Small intestine (tissue), 7 donors: Measurements from ENCODE around the gene DNTT. TPM values are rescaled to one million over a fixed set of nuclear protein-coding genes. Genes with fewer than 3 reads are reported as not detected.

Source experiments
- DNase-seq, 2 donors: peaks; one replicate each; pipeline versions ENCODE4 v3.0.0 to v3.0.0-alpha.2; 2013
- FAIRE-seq: peaks from 2 replicates; lab custom pipeline; 2012; peaks lifted over from hg19 to GRCh38; lab: Jason Lieb, UNC
- H3K27ac ChIP-seq, 3 donors: one replicate each; pipeline ENCODE4 v1.5.1; 2013; ENCODE audit warnings: low read length in 2 of 3, mild to moderate bottlenecking in 2 of 3, control low read depth in 1 of 3, inconsistent platforms in 1 of 3, low read depth in 1 of 3, moderate library complexity in 1 of 3
- H3K27me3 ChIP-seq, 3 donors: one replicate each; pipeline ENCODE4 v1.6.1; 2013; ENCODE audit warnings: low read length in 3 of 3, inconsistent platforms in 1 of 3; ENCODE audit not compliant: control insufficient read depth in 3 of 3, insufficient read depth in 3 of 3
- H3K36me3 ChIP-seq, 3 donors: one replicate each; pipeline ENCODE4 v1.6.1; 2013; ENCODE audit warnings: low read length in 3 of 3, inconsistent platforms in 1 of 3, low read depth in 1 of 3, mild to moderate bottlenecking in 1 of 3, moderate library complexity in 1 of 3; ENCODE audit not compliant: control insufficient read depth in 3 of 3, insufficient read depth in 2 of 3
- H3K4me1 ChIP-seq, 3 donors: one replicate each; pipeline ENCODE4 v1.6.1; 2013; ENCODE audit warnings: low read length in 2 of 3, inconsistent platforms in 1 of 3, low read depth in 1 of 3, mild to moderate bottlenecking in 1 of 3, moderate library complexity in 1 of 3; ENCODE audit not compliant: control insufficient read depth in 3 of 3, insufficient read depth in 2 of 3
- H3K4me3 ChIP-seq, 3 donors: one replicate each; pipeline ENCODE4 v1.5.1; 2013; ENCODE audit warnings: low read length in 3 of 3, control low read depth in 1 of 3, inconsistent platforms in 1 of 3, low read depth in 1 of 3, mild to moderate bottlenecking in 1 of 3, moderate library complexity in 1 of 3
- H3K9me3 ChIP-seq, 2 donors: one replicate each; pipeline ENCODE4 v1.6.1; 2013; ENCODE audit warnings: low read depth in 1 of 2, low read length in 1 of 2; ENCODE audit not compliant: control insufficient read depth in 2 of 2, insufficient read depth in 1 of 2
- WGBS, 3 donors: extraction: QIAGEN DNeasy Blood & Tissue Kit; methylation state at CpG; one replicate each; pipeline ENCODE4 v1.1.7; 2013; 5-methylcytosine and 5-hydroxymethylcytosine counted together
- polyA plus RNA-seq, 4 donors: library from polyadenylated mRNA; stranded (reverse) in 3 of 4; unstranded in 1 of 4; fragments of 200-250 nt in 3 of 4; fragments of 120-200 nt in 1 of 4; gene quantifications; one replicate each; pipeline versions ENCODE4 v1.2.1 to v1.2.3, GENCODE V29; 2013
- donor health status: healthy with polysubstance abuse.
- donor health status: control.
- donor health status: control.
- donor health status: Bipolar disorder and iron deficiency.
- donor health status: healthy.

Gene DNTT
- polyA plus RNA-seq, 4 donors, result 0.16 TPM; not detected in 3

DNA sequence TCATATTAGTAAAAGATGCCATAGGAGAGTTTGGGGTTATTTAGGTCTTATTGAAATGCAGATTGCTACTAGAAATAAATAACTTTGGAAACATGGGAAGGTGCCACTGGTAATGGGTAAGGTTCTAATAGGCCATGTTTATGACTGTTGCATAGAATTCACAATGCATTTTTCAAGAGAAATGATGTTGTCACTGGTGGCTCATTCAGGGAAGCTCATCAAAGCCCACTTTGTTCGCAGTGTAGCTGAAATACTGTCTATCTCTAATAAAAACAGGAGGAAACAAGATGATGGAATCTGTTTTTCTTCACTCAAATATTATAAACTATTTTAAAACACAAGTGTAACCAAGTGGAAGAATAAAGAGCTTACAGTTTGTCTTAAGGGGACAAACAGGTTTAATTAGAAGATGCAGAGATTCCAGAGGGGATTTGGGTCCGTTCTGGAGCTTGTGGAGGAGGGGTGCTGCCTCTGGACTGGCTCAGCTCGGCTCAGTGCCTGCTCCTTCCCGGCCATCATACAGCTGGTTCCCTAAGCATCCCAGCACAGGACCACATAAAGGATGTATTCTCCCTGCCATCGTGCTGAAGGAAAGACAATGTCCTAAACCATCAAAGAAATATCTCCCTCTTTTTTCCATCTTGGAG, 34.2 kb downstream of the DNTT start:
- Histone ChIP-seq H3K27me3 (no peaks in the 10 kb centered on the region), H3K4me1 (no peaks in the 10 kb centered on the region), H3K9me3 (no peaks in the 10 kb centered on the region), H3K36me3 (no peaks in the 10 kb centered on the region), H3K4me3 (no peak overlapping the region), H3K27ac (no peak overlapping the region)
- FAIRE-seq (no peak), DNase-seq (no peak)
- 57 to 63% (median 58%) methylated on average over 5 of the region's 5 CpGs for WGBS, 3 donors

DNA sequence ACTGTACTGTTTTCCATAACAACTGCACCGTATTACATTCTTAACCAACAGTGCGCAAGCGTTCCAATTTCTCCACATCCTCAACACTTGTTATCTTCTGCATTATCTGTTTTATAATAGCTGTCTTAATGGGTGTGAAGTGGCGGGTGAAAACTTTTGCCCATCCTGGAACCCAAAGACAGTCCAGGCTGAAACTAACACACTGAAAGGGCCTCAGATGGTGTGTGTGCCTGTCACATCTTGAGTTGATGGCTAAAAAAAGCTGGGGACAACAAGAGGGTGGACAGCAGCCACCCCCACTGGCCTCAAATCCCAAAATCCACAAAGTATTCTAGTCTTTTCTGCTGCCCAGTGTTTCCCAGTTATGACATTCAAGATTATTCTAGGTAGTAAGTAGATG, 35.1 kb downstream of the DNTT start:
- H3K4me1 ChIP-seq, result no peaks in the 10 kb centered on the region
- FAIRE-seq (no peak), DNase-seq (no peak)
- no peaks in the 10 kb centered on the region for H3K27me3 ChIP-seq
- 91 to 94% (median 94%) methylated on average over 4 of the region's 4 CpGs for WGBS, 3 donors
- no peaks in the 10 kb centered on the region for H3K9me3 ChIP-seq
- no peak overlapping the region for H3K27ac ChIP-seq
- no peak overlapping the region for H3K4me3 ChIP-seq
- H3K36me3 ChIP-seq, result no peaks in the 10 kb centered on the region

DNA sequence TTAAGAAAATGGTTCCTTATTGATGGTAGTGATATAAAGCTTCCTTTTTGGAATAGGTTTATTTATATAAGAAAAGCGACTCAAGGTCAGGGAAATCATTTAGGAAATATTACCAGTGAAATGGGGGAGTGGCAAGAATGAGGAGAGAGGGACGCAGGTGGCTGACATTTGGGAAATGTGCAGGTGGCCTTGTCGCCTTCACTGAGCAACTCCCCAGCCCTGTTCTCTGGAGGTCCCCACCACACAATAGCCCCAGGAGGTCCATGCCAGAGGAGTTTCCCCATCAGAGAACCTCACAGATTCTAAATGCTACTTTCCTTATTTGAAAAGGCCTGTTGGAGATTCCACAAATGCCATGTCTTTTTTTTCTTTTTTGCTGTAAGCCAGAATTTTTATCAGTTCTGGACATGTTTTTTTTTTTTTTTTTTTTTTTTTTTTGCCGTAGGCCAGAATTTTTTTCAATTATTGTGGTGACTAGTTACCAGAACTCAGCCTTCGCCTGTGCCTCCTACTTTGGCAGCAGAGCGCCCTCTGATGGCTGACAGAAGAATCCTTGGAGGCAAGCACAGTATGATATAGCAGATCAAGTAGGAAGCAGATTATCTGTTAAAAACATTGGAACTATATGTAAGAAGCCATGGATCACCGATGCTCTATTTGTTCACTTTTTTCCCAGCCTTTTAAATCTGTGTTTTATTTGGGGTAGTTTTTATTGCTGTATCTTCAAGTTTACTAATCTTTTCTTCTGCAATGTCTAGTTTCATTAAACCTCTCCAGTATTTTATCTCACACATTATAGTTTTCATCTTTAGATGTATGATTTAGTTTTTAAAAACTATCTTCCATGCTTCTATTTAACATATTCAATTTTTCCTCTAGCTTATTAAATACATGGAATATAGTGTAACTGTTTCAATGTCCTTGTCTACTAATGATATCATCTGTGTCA, 36.0 kb downstream of the DNTT start:
- Histone ChIP-seq H3K9me3 (no peaks in the 10 kb centered on the region), H3K27ac (no peak overlapping the region), H3K4me3 (no peak overlapping the region), H3K4me1 (no peaks in the 10 kb centered on the region), H3K36me3 (no peaks in the 10 kb centered on the region), H3K27me3 (no peaks in the 10 kb centered on the region)
- DNase-seq (peak; percentile 70 to 80), FAIRE-seq (peak; percentile 36)
- WGBS, 3 donors, result 27 to 36% (median 31%) methylated on average over 6 to 7 of the region's 7 CpGs

DNA sequence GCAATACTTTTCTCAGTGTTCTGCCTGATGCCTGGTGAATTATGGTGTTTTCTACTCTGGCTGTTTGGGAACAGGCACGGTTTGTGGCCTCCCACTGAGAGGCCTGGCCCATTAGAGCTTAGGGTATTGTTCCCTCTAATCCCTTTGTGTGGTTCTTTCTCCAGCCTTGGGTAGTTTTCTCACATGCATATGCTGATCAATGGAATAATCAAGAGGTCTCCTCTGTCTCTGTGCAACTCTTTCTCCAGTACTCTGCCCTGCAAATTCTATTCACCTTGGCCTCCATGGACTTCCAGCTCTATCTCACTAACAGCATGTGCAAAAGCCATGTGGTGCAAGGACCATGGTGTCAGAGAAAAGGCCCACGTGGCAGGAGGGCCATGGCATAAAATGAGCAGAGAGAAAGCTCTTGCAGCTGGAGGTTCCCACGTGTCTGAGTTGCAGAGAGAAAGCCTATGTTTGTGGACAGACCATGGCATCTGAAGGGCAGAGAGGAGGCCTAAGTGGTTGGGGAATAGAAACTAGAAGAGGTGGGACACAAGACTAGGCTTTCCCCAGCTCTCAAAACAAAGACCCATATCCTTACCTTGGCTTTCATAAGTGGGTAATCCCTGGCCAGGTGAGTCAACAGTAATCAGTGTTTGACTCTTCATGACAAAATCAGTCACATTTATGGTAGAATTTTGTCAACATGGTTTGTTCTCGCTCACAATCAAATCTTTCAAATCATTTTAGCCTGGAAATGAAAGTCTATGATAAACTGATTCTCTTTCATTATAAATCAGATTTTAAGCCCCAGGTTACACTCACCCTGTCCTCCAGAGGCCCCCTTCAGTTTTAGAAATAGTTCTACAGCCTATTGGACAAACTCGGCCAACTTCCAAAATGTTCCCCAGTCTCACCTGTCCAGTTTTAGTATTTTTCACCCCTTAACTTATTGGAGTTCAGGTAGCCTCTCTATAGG, 37.3 kb downstream of the DNTT start:
- Histone ChIP-seq H3K4me1 (no peaks in the 10 kb centered on the region), H3K36me3 (no peaks in the 10 kb centered on the region), H3K9me3 (peaks cover 0 to 9% of the 10 kb centered on the region in 2 donors), H3K4me3 (no peak overlapping the region), H3K27me3 (no peaks in the 10 kb centered on the region), H3K27ac (no peak overlapping the region)
- DNase-seq (no peak), FAIRE-seq (no peak)
- 69 to 84% (median 72%) methylated on average over 5 of the region's 5 CpGs for WGBS, 3 donors

DNA sequence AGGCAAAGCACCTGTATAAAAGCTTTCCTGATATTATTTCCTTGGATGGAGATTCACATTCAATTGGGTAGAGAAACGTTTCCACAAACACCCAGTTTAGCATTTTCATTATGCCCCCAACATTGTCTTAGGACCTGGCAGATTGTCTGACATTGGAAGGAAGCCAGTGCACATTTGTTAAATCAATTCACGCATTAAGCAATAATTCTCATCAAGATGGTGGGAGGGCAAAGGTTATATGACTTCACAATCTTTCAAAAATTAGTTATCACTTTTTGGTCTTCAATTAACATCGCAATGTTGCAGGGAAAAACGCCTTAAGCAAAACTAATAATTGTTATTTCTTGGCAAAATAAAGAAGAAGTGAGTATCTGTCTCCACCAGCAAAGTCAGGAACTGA, 38.2 kb downstream of the DNTT start:
- no peak overlapping the region for H3K27ac ChIP-seq
- DNase-seq (no peak), FAIRE-seq (no peak)
- H3K9me3 ChIP-seq, result peaks cover 0 to 9% of the 10 kb centered on the region in 2 donors
- H3K36me3 ChIP-seq, result no peaks in the 10 kb centered on the region
- H3K27me3 ChIP-seq, result no peaks in the 10 kb centered on the region
- WGBS, 3 donors, result 16 to 60% (median 32%) methylated on average over 4 of the region's 4 CpGs
- no peak overlapping the region for H3K4me3 ChIP-seq
- H3K4me1 ChIP-seq, result no peaks in the 10 kb centered on the region

DNA sequence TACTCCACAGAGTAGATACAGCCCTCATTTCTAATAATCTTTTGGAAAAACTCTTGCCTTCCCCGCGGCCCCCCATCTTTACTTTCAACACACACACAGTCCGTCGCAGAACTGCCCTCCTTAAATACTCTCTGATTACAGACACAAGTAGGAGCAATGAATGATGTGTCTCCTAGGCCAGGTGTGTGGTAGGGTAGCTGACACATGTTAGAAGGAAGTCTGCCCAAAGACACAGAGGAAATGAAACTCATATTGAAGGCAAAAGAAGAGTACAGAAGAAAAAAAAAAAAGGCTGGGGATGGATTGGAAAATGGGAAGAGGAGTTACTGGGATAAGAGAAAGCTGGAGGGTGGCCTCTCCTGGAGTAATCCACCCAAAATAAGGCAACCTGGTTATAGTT, 39.9 kb downstream of the DNTT start:
- WGBS, 3 donors, result 94 to 99% (median 97%) methylated on average over 4 of the region's 4 CpGs
- no peak for DNase-seq
- H3K36me3 ChIP-seq, result no peaks in the 10 kb centered on the region

DNA sequence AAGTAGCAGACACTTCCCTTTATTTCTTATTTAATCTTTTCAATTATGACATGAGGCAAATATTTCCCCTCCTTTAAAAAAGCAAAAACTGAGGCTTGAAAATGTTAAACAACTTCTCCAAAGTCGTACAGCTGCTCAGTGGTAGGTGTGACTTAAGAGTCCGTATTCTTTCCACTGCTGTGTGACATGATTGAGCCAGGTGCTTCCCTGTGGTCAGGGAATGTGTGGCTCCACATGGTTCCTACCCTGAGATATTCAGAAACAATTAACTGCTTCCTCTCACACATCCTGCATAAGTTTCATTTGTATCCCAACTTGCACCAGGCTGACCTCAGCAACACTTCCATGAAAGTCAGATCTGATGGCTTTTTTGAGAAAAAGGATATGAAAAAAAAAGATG, 41.0 kb downstream of the DNTT start:
- no peaks in the 10 kb centered on the region for H3K36me3 ChIP-seq
- no peak overlapping the region for H3K27ac ChIP-seq
- no peak for DNase-seq
- H3K4me1 ChIP-seq, result no peaks in the 10 kb centered on the region
- no peaks in the 10 kb centered on the region for H3K27me3 ChIP-seq
- no peak overlapping the region for H3K4me3 ChIP-seq
- no peak for FAIRE-seq
- peaks cover 0 to 9% of the 10 kb centered on the region in 2 donors for H3K9me3 ChIP-seq
- WGBS, 3 donors, result 50 to 78% (median 68%) methylated on average over 2 of the region's 2 CpGs

More for the DNA sequence above, 39.9 kb downstream of the DNTT start:
- H3K27me3 ChIP-seq, result no peaks in the 10 kb centered on the region
- H3K9me3 ChIP-seq, result peaks cover 0 to 9% of the 10 kb centered on the region in 2 donors
- no peak for FAIRE-seq
- H3K4me1 ChIP-seq, result no peaks in the 10 kb centered on the region
- no peak overlapping the region for H3K27ac ChIP-seq
- no peak overlapping the region for H3K4me3 ChIP-seq

DNA sequence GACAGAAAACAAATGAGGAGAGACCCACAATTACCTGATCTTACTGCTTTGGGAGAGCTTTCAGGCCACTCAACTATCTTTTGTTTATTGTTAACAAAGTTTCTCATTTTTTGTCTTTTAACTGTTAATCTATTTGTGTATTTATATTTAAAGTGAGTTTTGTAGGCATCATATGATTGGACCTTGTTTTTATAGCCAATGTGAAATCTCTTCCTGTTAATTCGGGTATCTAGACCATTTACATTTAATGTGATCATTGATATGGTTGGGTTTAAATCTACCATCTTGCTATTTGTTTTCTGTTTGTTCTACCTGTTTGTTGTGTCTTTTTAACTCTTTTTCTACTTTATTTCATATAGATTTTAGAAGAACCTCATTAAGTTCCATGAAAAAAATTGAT, 42.1 kb downstream of the DNTT start:
- Histone ChIP-seq H3K4me1 (no peaks in the 10 kb centered on the region), H3K27ac (no peak overlapping the region), H3K36me3 (no peaks in the 10 kb centered on the region), H3K4me3 (no peak overlapping the region), H3K9me3 (peaks cover 0 to 9% of the 10 kb centered on the region in 2 donors), H3K27me3 (no peaks in the 10 kb centered on the region)
- FAIRE-seq, result no peak
- WGBS, 3 donors, result 80 to 97% (median 90%) methylated on average over 1 of the region's 1 CpG
- no peak for DNase-seq
